Measurements from ENCODE around the gene ZIC5. TPM values are rescaled to one million over a fixed set of nuclear protein-coding genes. Genes with fewer than 3 reads are reported as not detected.

Gene ZIC5
- total and polyA plus RNA-seq, 2 of the 4 experiments (the other 2 are of a cell fraction): not detected

DNA sequence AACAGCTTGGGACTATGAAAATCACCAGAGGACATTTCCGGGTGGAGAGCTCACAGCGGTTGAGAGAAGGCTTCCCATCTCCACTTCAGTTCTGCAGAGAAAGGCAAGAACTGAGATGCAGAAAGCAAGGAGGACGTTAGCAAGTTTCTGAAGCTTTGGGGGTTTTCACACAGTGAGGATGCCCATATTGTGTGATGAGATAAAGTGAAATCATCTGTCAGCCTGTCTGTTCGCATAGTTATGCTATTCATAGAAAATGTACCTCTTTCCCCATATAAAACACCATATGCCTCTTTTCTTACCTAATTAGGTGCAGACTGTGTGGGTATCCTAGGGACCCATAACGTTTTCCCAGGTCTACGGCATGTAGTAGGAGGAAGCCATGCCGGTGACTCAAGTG is 27.5 kb downstream of the ZIC5 start:
- no peak for TF ChIP-seq RFX5 (IDR thresholded peaks at IDR 0.05; ENCODE audit: low read depth, low read length)
- TF ChIP-seq MXI1 (IDR thresholded peaks at IDR 0.05; ENCODE audit: borderline replicate concordance, low read depth, low read length): no peak
- no peak for TF ChIP-seq SMC3 (IDR thresholded peaks at IDR 0.05; ENCODE audit: low read depth, low read length)
- TF ChIP-seq RAD21 (IDR thresholded peaks at IDR 0.05; ENCODE audit: low read length): no peak
- no peak for TF ChIP-seq POLR2A (IDR thresholded peaks at IDR 0.05; ENCODE audit: low read depth, low read length)
- no peak for TF ChIP-seq ELK1 (IDR thresholded peaks at IDR 0.05; ENCODE audit: borderline replicate concordance, low read depth, low read length)
- no peak for TF ChIP-seq CHD1 (IDR thresholded peaks at IDR 0.05; ENCODE audit: low read depth, low read length)
- no peak for TF ChIP-seq FOS (IDR thresholded peaks at IDR 0.05; ENCODE audit: low read depth, low read length)
- TF ChIP-seq NFE2L2 (IDR thresholded peaks at IDR 0.05; ENCODE audit: low read depth, low read length): no peak
- TF ChIP-seq BHLHE40 (IDR thresholded peaks at IDR 0.05; ENCODE audit: low read depth, low read length): no peak
- TF ChIP-seq CEBPB (IDR thresholded peaks at IDR 0.05; ENCODE audit: low read depth, low read length): no peak
- TF ChIP-seq MAZ (IDR thresholded peaks at IDR 0.05; ENCODE audit: borderline replicate concordance, low read depth, low read length): no peak
- no peak for TF ChIP-seq USF2 (IDR thresholded peaks at IDR 0.05; ENCODE audit: low read depth, low read length)
- Histone ChIP-seq H3K9me1 (ENCODE audit: insufficient read depth, low read length) (no peaks in the 10 kb centered on the region), H3K27ac (ENCODE audit: insufficient read depth, low read length) (no peak overlapping the region), H3K9ac (ENCODE audit: low read depth, low read length) (no peak overlapping the region), H2BK15ac (ENCODE audit: low read depth, low read length) (no peak overlapping the region), H3K27me3 (ENCODE audit: control insufficient read depth, insufficient read depth, low read length) (peaks cover 23% of the 10 kb centered on the region), H4K5ac (ENCODE audit: low read depth, low read length) (no peak overlapping the region), H2BK5ac (ENCODE audit: low read depth, low read length, poor library complexity, severe bottlenecking) (no peak overlapping the region), H3K18ac (ENCODE audit: low read depth, low read length) (no peak overlapping the region), H2AFZ (replicated peaks; ENCODE audit: low read length, poor library complexity) (no peak overlapping the region), H3K9me3 (ENCODE audit: control insufficient read depth, insufficient read depth, low read length) (no peaks in the 10 kb centered on the region), H3K4me3 (ENCODE audit: insufficient read depth, low read depth, low read length) (no peak overlapping the region), H3K36me3 (ENCODE audit: control insufficient read depth, insufficient read depth, low read length) (no peaks in the 10 kb centered on the region), H3K4me2 (ENCODE audit: low read depth, low read length) (no peak overlapping the region), H3K4ac (ENCODE audit: low read depth, low read length) (no peak overlapping the region), H4K20me1 (ENCODE audit: insufficient read depth, low read length) (no peaks in the 10 kb centered on the region; the same call in 1 of the 2 replicates), H3K23ac (ENCODE audit: low read depth, low read length) (no peak overlapping the region), H4K8ac (ENCODE audit: low read depth in 2 of 2, low read length in 2 of 2) (no peak overlapping the region), H2AK9ac (replicated peaks; ENCODE audit: low read depth, low read length, poor library complexity) (no peak overlapping the region), H2AK5ac (ENCODE audit: low read depth, low read length) (no peak overlapping the region), H2BK120ac (ENCODE audit: low read depth, low read length) (no peak overlapping the region), H3K4me1 (ENCODE audit: control insufficient read depth, insufficient read depth, low read length) (no peaks in the 10 kb centered on the region), H4K91ac (ENCODE audit: insufficient read depth, low read depth, low read length) (no peak overlapping the region), H2BK20ac (ENCODE audit: low read depth, low read length) (no peak overlapping the region), H3K14ac (replicated peaks; ENCODE audit: low read depth, low read length) (no peak overlapping the region), H3K79me1 (ENCODE audit: low read depth in 1 of 2, low read length in 2 of 2) (no peaks in the 10 kb centered on the region), H3K56ac (ENCODE audit: extremely low read depth, insufficient read depth, low read length) (no peak overlapping the region)
- dilution Hi-C loops (cut with HindIII; ENCODE audit: low sequenced_read_pairs, unreplicated experiment): no loop called here
- no TSS peak for BruUV-seq (replicated peaks)
- intact Hi-C loops (cut with micrococcal nuclease): no loop called here
- CTCF ChIA-PET: no interaction called here
- no peak for ATAC-seq (ENCODE audit: low read depth)
- in situ Hi-C loops (cut with MboI; ENCODE audit: low sequenced_read_pairs): no loop called here
- WGBS, 2 experiments (ENCODE audit: extremely low coverage in 2 of 2, insufficient read length in 1 of 2): no CpG with 5 or more reads among the region's 7 CpGs
- DNase-seq: no peak
- POLR2A ChIA-PET (ENCODE audit: unreplicated experiment): no interaction called here
